Measurements from ENCODE around the gene RARRES2. TPM values are rescaled to one million over a fixed set of nuclear protein-coding genes. Genes with fewer than 3 reads are reported as not detected.

The RARRES2 gene
- polyA plus RNA-seq, 2 of the 4 experiments (the other 2 are of a cell fraction): not detected

DNA sequence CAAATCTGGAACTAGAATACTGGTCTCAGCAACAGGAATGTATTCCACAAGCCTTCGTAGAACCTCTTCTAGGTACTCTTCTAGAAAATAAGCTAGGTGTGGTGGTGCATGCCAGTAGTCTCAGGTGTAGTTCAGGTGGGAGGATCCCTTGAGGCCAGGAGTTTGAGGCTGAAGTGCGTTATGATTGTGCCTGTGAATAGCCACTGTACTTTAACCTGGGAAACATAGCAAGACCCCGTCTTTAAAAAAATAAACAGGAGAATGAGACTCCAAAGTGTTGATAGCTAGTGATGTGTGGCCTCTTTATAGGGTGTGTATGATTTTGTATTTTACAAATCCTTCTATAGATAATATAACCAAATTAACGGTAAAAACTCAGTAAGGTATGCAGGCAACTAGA, 36.2 kb upstream of the RARRES2 start:
- H3K27ac ChIP-seq: peak overlapping the region; percentile 97 to 100
- H3K9me3 ChIP-seq: no peaks in the 10 kb centered on the region
- ChIA-PET CTCF (interaction anchor here (0.5 to 2.0 kb wide), 11 partner anchors 8 to 72 kb away, joined by 3 to 12 read pairs (median 4); partner anchors contain the start of gene REPIN1), POLR2A (interaction anchor here (0.7 to 2.1 kb wide), 3 partner anchors 8 to 651 kb away, joined by 4 to 44 read pairs (median 5); partner anchors contain the start of genes ABCB8 and REPIN1)
- peaks cover 37% of the 10 kb centered on the region for H3K4me1 ChIP-seq
- H3K4me3 ChIP-seq: no peak overlapping the region
- no peak for DNase-seq (ENCODE audit: low read depth in 1 of 2, low spot score in 1 of 2)
- TF ChIP-seq GATA3 (IDR thresholded peaks at IDR 0.05; ENCODE audit: borderline replicate concordance) (no peak), JUN (IDR thresholded peaks at IDR 0.05) (no peak), RCOR1 (IDR thresholded peaks at IDR 0.05; ENCODE audit: low read depth, low read length) (no peak)
- FAIRE-seq: no peak
- WGBS (ENCODE audit: missing lambda C conversion rate): 20% methylated on average over 4 of the region's 4 CpGs
- peak overlapping the region; percentile 93 for H3K4me2 ChIP-seq
- ATAC-seq: no peak

DNA sequence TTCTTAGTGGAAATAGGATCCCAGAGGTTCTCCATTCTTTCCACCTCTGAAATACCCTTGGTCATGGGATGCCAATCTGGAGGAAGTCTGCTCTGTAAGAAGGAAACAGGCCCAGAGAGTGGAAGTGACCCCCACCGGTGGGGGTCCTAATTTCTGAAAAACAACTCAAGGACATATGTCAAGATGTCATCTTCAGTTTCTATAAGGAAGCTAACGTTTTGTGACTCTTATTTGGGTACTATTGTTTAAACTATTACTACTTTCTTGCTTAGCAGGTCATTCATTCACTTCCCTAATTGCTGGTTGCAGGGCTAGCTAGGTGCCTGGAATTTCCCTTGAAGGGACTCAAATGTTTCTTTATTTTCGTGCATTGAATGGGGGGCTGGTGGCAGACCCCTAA, 35.8 kb upstream of the RARRES2 start:
- POLR2A ChIA-PET: interaction anchor here (2.1 kb wide), 1 partner anchor 8 kb away, joined by 44 read pairs; the partner anchor contains the start of gene REPIN1
- H3K4me1 ChIP-seq: peaks cover 37% of the 10 kb centered on the region
- DNase-seq (ENCODE audit: low read depth in 1 of 2, low spot score in 1 of 2) (no peak), FAIRE-seq (no peak), ATAC-seq (no peak)
- H3K4me3 ChIP-seq: no peak overlapping the region
- H3K27ac ChIP-seq: peak overlapping the region; percentile 97 to 100; a peak in 4 of 6 replicates
- TF ChIP-seq CBX8 (IDR thresholded peaks at IDR 0.05) (no peak), HDAC2 (IDR thresholded peaks at IDR 0.05) (no peak), GATA3 (IDR thresholded peaks at IDR 0.05; ENCODE audit: borderline replicate concordance) (no peak), KDM5A (IDR thresholded peaks at IDR 0.05) (no peak), POLR2AphosphoS2 (conservative IDR thresholded peaks at IDR 0.05; ENCODE audit: low read length) (no peak), HOXB5 (CRISPR knock-in tag; IDR thresholded peaks at IDR 0.05) (no peak), NR3C1 (IDR thresholded peaks at IDR 0.05) (no peak), TP53 (CRISPR knock-in tag; IDR thresholded peaks at IDR 0.05) (no peak), SMC3 (IDR thresholded peaks at IDR 0.05) (no peak), KDM1A (IDR thresholded peaks at IDR 0.05; ENCODE audit: low read depth) (no peak), FOSB (CRISPR knock-in tag; IDR thresholded peaks at IDR 0.05) (no peak), EHMT2 (IDR thresholded peaks at IDR 0.05; ENCODE audit: low read depth) (no peak), ZSCAN20 (CRISPR knock-in tag; IDR thresholded peaks at IDR 0.05) (no peak), CHD2 (IDR thresholded peaks at IDR 0.05; ENCODE audit: low read length, partially characterized antibody) (no peak), JUN (IDR thresholded peaks at IDR 0.05) (no peak), ESRRA (IDR thresholded peaks at IDR 0.05; ENCODE audit: borderline replicate concordance, low read length) (no peak), ZFP36 (IDR thresholded peaks at IDR 0.05; ENCODE audit: borderline replicate concordance, partially characterized antibody) (no peak)
- TF ChIP-seq, protein P1, sequence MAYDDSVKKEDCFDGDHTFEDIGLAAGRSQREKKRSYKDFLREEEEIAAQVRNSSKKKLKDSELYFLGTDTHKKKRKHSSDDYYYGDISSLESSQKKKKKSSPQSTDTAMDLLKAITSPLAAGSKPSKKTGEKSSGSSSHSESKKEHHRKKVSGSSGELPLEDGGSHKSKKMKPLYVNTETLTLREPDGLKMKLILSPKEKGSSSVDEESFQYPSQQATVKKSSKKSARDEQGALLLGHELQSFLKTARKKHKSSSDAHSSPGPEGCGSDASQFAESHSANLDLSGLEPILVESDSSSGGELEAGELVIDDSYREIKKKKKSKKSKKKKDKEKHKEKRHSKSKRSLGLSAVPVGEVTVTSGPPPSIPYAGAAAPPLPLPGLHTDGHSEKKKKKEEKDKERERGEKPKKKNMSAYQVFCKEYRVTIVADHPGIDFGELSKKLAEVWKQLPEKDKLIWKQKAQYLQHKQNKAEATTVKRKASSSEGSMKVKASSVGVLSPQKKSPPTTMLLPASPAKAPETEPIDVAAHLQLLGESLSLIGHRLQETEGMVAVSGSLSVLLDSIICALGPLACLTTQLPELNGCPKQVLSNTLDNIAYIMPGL (CRISPR knock-in tag; IDR thresholded peaks at IDR 0.05; ENCODE audit: borderline replicate concordance): no peak
- TF ChIP-seq, protein P2, sequence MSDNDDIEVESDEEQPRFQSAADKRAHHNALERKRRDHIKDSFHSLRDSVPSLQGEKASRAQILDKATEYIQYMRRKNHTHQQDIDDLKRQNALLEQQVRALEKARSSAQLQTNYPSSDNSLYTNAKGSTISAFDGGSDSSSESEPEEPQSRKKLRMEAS (IDR thresholded peaks at IDR 0.05): no peak
- CTCF ChIA-PET: interaction anchor here (0.5 to 2.0 kb wide), 6 partner anchors 21 to 72 kb away, joined by 3 to 12 read pairs (median 4); no protein-coding TSS in a partner anchor
- no peaks in the 10 kb centered on the region for H3K9me3 ChIP-seq
- H3K4me2 ChIP-seq: peak overlapping the region; percentile 93
- WGBS (ENCODE audit: missing lambda C conversion rate): 31% methylated on average over 3 of the region's 3 CpGs

DNA sequence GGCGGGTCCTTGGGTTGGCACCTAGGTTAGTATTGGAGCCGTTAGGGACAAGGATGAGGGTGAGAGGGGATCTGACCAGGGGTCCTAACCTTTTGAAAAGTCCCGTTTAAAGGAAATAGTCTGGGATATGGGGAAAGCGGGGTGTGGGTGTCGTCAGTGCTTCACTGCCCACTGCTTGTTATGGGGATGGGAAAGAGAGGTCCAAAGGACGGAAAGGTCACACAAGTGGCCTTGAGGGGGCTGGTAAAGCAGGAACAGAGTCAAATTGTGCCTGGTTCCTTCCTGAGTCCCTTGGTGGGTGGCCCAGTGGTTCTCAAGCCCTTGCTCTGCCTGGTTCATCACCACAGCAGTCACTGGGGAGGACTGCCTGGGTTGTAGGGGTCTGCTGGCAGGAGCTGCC, 35.1 kb upstream of the RARRES2 start:
- FAIRE-seq (no peak), ATAC-seq (no peak), DNase-seq (ENCODE audit: low read depth in 1 of 2, low spot score in 1 of 2) (no peak)
- POLR2A ChIA-PET: no interaction called here
- H3K4me2 ChIP-seq: 0 out of 3 replicates have a peak overlapping the region, but pooled peaks have one; percentile 93
- H3K4me1 ChIP-seq: peaks cover 37% of the 10 kb centered on the region
- 75% methylated on average over 6 of the region's 6 CpGs for WGBS (ENCODE audit: missing lambda C conversion rate)
- no peaks in the 10 kb centered on the region for H3K9me3 ChIP-seq
- CTCF ChIA-PET: interaction anchor here (1.0 to 2.0 kb wide), 3 partner anchors 21 to 46 kb away, joined by 4 to 12 read pairs (median 8); no protein-coding TSS in a partner anchor
- TF ChIP-seq NPAS2 (CRISPR knock-in tag; IDR thresholded peaks at IDR 0.05; ENCODE audit: borderline replicate concordance): no peak
- no peak for TF ChIP-seq HEYL (CRISPR knock-in tag; IDR thresholded peaks at IDR 0.05)
- TF ChIP-seq CEBPB (IDR thresholded peaks at IDR 0.05): no peak
- TF ChIP-seq TFCP2L1 (CRISPR knock-in tag; IDR thresholded peaks at IDR 0.05): no peak
- no peak for TF ChIP-seq ZC3H11A (IDR thresholded peaks at IDR 0.05)
- no peak for TF ChIP-seq POLR2AphosphoS2 (conservative IDR thresholded peaks at IDR 0.05; ENCODE audit: low read length)
- TF ChIP-seq TP53 (CRISPR knock-in tag; IDR thresholded peaks at IDR 0.05): no peak
- peak overlapping the region in 1 of 2 experiments; percentile 100; a peak in 3 of 6 replicates for H3K27ac ChIP-seq
- no peak overlapping the region for H3K4me3 ChIP-seq

Data from A549 (cell line).